Dermis blood vessel endothelial cell (primary cell): ENCODE measurements around the gene PPA2. TPM values are rescaled to one million over a fixed set of nuclear protein-coding genes. Genes with fewer than 3 reads are reported as not detected.
A peak's percentile ranks its signal among the peaks of the same experiment; 100 is the strongest.
"Not testable (repeated sequence)": the region's sequence is repeated elsewhere in the genome, so short reads cannot be mapped to it uniquely, and the experiment has no call there.

Experiments used
- DNase-seq: peaks from one replicate; pipeline ENCODE4 v3.0.0; 2010
- total RNA-seq: library from RNA; depleted of rRNA; stranded (reverse); fragments of >200 nt; gene quantifications from 2 replicates; pipeline ENCODE4 v1.2.3, GENCODE V29; 2014

Gene PPA2
- total RNA-seq, 1 donor from 2014 or later: 86.4 TPM

- DNase-seq: not testable (repeated sequence)
Measured at GRCh38 chr4:105458541-105458940, 15.3 kb downstream of the PPA2 start.

GRCh38 chr4:105458001-105458400 lies 15.9 kb downstream of the PPA2 start:
- no peak for DNase-seq

- no peak for DNase-seq
Measured at GRCh38 chr4:105455998-105456397, 17.9 kb downstream of the PPA2 start.

- peak; percentile 52 for DNase-seq
Measured at GRCh38 chr4:105455182-105455581, 18.7 kb downstream of the PPA2 start.

GRCh38 chr4:105453550-105454205 lies 20.2 kb downstream of the PPA2 start:
- DNase-seq: no peak

- no peak for DNase-seq
Measured at GRCh38 chr4:105451346-105451745, 22.5 kb downstream of the PPA2 start.

GRCh38 chr4:105440890-105441289 lies 33.0 kb downstream of the PPA2 start:
- DNase-seq: no peak

- DNase-seq: no peak
Measured at GRCh38 chr4:105437637-105438036, 36.2 kb downstream of the PPA2 start.

GRCh38 chr4:105436414-105436813 lies 37.4 kb downstream of the PPA2 start:
- DNase-seq: no peak

- no peak for DNase-seq
Measured at GRCh38 chr4:105434940-105435339, 38.9 kb downstream of the PPA2 start.

GRCh38 chr4:105433421-105433820 lies 40.4 kb downstream of the PPA2 start:
- peak; percentile 2 for DNase-seq

GRCh38 chr4:105432438-105432837 lies 41.4 kb downstream of the PPA2 start:
- DNase-seq: no peak

- DNase-seq: no peak
Measured at GRCh38 chr4:105430811-105431210, 43.1 kb downstream of the PPA2 start.

GRCh38 chr4:105426187-105426897 lies 47.5 kb downstream of the PPA2 start:
- DNase-seq: no peak

GRCh38 chr4:105422207-105422920 lies 51.5 kb downstream of the PPA2 start:
- no peak for DNase-seq

- no peak for DNase-seq
Measured at GRCh38 chr4:105417624-105418023, 56.2 kb downstream of the PPA2 start.

- no peak for DNase-seq
Measured at GRCh38 chr4:105415281-105415744, 58.5 kb downstream of the PPA2 start.

- DNase-seq: no peak
Measured at GRCh38 chr4:105414316-105414715, 59.5 kb downstream of the PPA2 start.

GRCh38 chr4:105409135-105409534 lies 64.7 kb downstream of the PPA2 start:
- not testable (repeated sequence) for DNase-seq

- DNase-seq: no peak
Measured at GRCh38 chr4:105400901-105401677, 72.8 kb downstream of the PPA2 start.

GRCh38 chr4:105399532-105400161 lies 74.2 kb downstream of the PPA2 start:
- peak; percentile 45 for DNase-seq

- no peak for DNase-seq
Measured at GRCh38 chr4:105392858-105393257, 81.0 kb downstream of the PPA2 start.
